OCI-LY1 (cell line): ENCODE data around the gene EGFL8.

Experiments used
- CTCF ChIP-seq: fragments of 200-600 bp; sonication (generic), shearing (Covaris generic); IDR thresholded peaks from 2 replicates; pipeline ENCODE4 v1.5.1; 2017; ENCODE audit warnings: mild to moderate bottlenecking, antibody characterized with exemption, low read length, moderate library complexity, mixed read lengths
- EZH2 ChIP-seq: fragments of 200-600 bp; sonication (generic), shearing (Covaris generic); IDR thresholded peaks from 2 replicates; pipeline ENCODE4 v1.8.0; 2017; ENCODE audit warnings: borderline replicate concordance, mixed run types, mild to moderate bottlenecking, antibody characterized with exemption, low read length, moderate library complexity, mixed read lengths

- TF ChIP-seq CTCF (no peak), EZH2 (no peak)
Observed at GRCh38 chr6:32171234-32171633, 6.8 kb downstream of the EGFL8 start.
